H1 (cell line): ENCODE results near the gene TAF4.

Experiments
- CHD2 ChIP-seq: IDR thresholded peaks from 2 replicates; pipeline ENCODE4 v1.6.1; 2012; ENCODE audit warnings: low read length, improper control_type of control experiment
- EGR1 ChIP-seq: IDR thresholded peaks from 2 replicates; pipeline ENCODE4 v1.6.1; 2011; ENCODE audit warnings: low read depth, low read length, borderline replicate concordance
- EZH2 ChIP-seq: fragments of 200-600 bp; sonication (generic); IDR thresholded peaks from 2 replicates; pipeline ENCODE4 v1.7.1; 2012; ENCODE audit warnings: low read depth, mild to moderate bottlenecking, moderate library complexity, low read length, inconsistent platforms; ENCODE audit not compliant: severe bottlenecking
- POLR2A ChIP-seq, 2 experiments: IDR thresholded peaks; 1 replicate in 1 of 2; 2 replicates in 1 of 2; pipeline ENCODE4 v1.6.1; 2011; ENCODE audit warnings: low read depth in 2 of 2, low read length in 2 of 2, mild to moderate bottlenecking in 2 of 2; ENCODE audit errors: control extremely low read depth in 1 of 2
- RAD21 ChIP-seq, 2 experiments: IDR thresholded peaks in 1 of 2; conservative IDR thresholded peaks in 1 of 2; 2 replicates each; pipeline ENCODE4 v1.6.1; 2011; ENCODE audit warnings: low read depth in 2 of 2, low read length in 2 of 2, improper control_type of control experiment in 1 of 2, inconsistent platforms in 1 of 2, mild to moderate bottlenecking in 1 of 2, moderate library complexity in 1 of 2
- RXRA ChIP-seq: IDR thresholded peaks from 2 replicates; pipeline ENCODE4 v1.6.1; 2011; ENCODE audit warnings: low read depth, mild to moderate bottlenecking, low read length, moderate library complexity; ENCODE audit not compliant: insufficient read depth
- TAF1 ChIP-seq: IDR thresholded peaks from 2 replicates; pipeline ENCODE4 v1.6.1; 2011; ENCODE audit warnings: mild to moderate bottlenecking, low read depth, low read length
- TEAD4 ChIP-seq: IDR thresholded peaks from 2 replicates; pipeline ENCODE4 v1.6.1; 2012; ENCODE audit warnings: low read depth, low read length, inconsistent platforms, mixed read lengths
- TF ChIP-seq, protein P1 (sequence below): IDR thresholded peaks from 2 replicates; pipeline ENCODE4 v1.6.1; 2012; ENCODE audit warnings: inconsistent platforms
- TF ChIP-seq, protein P2 (sequence below), 3 experiments: IDR thresholded peaks; 1 replicate in 2 of 3; 2 replicates in 1 of 3; pipeline versions ENCODE4 v1.5.1 to v1.6.1; 2011; ENCODE audit warnings: low read length in 3 of 3, mild to moderate bottlenecking in 3 of 3, inconsistent platforms in 2 of 3, low read depth in 1 of 3, moderate library complexity in 1 of 3; ENCODE audit not compliant: insufficient read depth in 1 of 3; ENCODE audit errors: control extremely low read depth in 1 of 3
- TF ChIP-seq, protein P3 (sequence below): IDR thresholded peaks from 2 replicates; pipeline ENCODE4 v1.6.1; 2012; ENCODE audit warnings: inconsistent platforms

DNA sequence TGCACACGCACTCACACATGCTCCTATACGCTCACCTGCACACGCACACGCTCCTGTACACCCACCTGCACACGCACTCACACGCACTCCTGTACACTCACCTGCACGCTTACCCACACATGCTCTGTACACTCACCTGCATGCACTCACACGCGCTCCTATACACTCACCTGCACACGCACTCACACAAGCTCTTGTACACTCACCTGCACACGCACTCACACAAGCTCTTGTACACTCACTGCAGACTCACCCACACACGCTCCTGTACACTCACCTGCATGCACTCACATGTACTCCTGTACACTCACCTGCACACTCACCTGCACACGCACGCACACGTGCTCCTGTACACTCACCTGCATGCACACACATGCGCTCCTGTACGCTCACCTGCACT, 22.0 kb upstream of the TAF4 start:
- TF ChIP-seq EGR1 (no peak), TAF1 (no peak), RXRA (no peak), TEAD4 (no peak), POLR2A (IDR thresholded peaks at IDR 0.05; ENCODE audit: control extremely low read depth in 1 of 2, low read depth in 2 of 2, low read length in 2 of 2) (no peak), CHD2 (no peak), EZH2 (no peak), RAD21 (IDR thresholded peaks at IDR 0.05 in 1 of 2, conservative IDR thresholded peaks at IDR 0.05 in 1 of 2; ENCODE audit: low read depth in 2 of 2, low read length in 2 of 2) (no peak)
- TF ChIP-seq, protein P1, sequence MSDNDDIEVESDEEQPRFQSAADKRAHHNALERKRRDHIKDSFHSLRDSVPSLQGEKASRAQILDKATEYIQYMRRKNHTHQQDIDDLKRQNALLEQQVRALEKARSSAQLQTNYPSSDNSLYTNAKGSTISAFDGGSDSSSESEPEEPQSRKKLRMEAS, result no peak
- TF ChIP-seq, protein P2, sequence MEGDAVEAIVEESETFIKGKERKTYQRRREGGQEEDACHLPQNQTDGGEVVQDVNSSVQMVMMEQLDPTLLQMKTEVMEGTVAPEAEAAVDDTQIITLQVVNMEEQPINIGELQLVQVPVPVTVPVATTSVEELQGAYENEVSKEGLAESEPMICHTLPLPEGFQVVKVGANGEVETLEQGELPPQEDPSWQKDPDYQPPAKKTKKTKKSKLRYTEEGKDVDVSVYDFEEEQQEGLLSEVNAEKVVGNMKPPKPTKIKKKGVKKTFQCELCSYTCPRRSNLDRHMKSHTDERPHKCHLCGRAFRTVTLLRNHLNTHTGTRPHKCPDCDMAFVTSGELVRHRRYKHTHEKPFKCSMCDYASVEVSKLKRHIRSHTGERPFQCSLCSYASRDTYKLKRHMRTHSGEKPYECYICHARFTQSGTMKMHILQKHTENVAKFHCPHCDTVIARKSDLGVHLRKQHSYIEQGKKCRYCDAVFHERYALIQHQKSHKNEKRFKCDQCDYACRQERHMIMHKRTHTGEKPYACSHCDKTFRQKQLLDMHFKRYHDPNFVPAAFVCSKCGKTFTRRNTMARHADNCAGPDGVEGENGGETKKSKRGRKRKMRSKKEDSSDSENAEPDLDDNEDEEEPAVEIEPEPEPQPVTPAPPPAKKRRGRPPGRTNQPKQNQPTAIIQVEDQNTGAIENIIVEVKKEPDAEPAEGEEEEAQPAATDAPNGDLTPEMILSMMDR (IDR thresholded peaks at IDR 0.05; ENCODE audit: control extremely low read depth in 1 of 3, insufficient read depth in 1 of 3, low read depth in 1 of 3, low read length in 3 of 3), result no peak
- TF ChIP-seq, protein P3, sequence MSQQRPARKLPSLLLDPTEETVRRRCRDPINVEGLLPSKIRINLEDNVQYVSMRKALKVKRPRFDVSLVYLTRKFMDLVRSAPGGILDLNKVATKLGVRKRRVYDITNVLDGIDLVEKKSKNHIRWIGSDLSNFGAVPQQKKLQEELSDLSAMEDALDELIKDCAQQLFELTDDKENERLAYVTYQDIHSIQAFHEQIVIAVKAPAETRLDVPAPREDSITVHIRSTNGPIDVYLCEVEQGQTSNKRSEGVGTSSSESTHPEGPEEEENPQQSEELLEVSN, result no peak
